H1 (cell line): ENCODE data around the gene CDS2. TPM values are rescaled to one million over a fixed set of nuclear protein-coding genes. Genes with fewer than 3 reads are reported as not detected.

ENCODE experiments used
- CHD2 ChIP-seq: IDR thresholded peaks from 2 replicates; pipeline ENCODE4 v1.6.1; 2012; ENCODE audit warnings: low read length, improper control_type of control experiment
- EP300 ChIP-seq, 2 experiments: IDR thresholded peaks; 1 replicate in 1 of 2; 2 replicates in 1 of 2; pipeline ENCODE4 v1.6.1; 2011 to 2012; ENCODE audit warnings: low read depth in 2 of 2, low read length in 2 of 2, mild to moderate bottlenecking in 2 of 2, borderline replicate concordance in 1 of 2, inconsistent platforms in 1 of 2, moderate library complexity in 1 of 2
- POLR2AphosphoS5 ChIP-seq: IDR thresholded peaks from 2 replicates; pipeline ENCODE4 v1.6.1; 2011; ENCODE audit warnings: low read depth, low read length
- RBBP5 ChIP-seq: IDR thresholded peaks from 2 replicates; pipeline ENCODE4 v1.7.1; 2012; ENCODE audit warnings: low read depth, mild to moderate bottlenecking, inconsistent platforms, low read length, moderate library complexity, borderline replicate concordance
- SAP30 ChIP-seq: fragments of 300-600 bp; sonication (generic); IDR thresholded peaks from 2 replicates; pipeline ENCODE4 v1.7.1; 2012; ENCODE audit warnings: low read length, moderate library complexity, mild to moderate bottlenecking, inconsistent platforms; ENCODE audit not compliant: insufficient read depth, insufficient replicate concordance
- SIN3A ChIP-seq, 2 experiments: IDR thresholded peaks in 1 of 2; conservative IDR thresholded peaks in 1 of 2; 2 replicates each; pipeline ENCODE4 v1.6.1; 2011 to 2012; ENCODE audit warnings: low read length in 2 of 2, improper control_type of control experiment in 1 of 2, low read depth in 1 of 2, mild to moderate bottlenecking in 1 of 2
- SIX5 ChIP-seq: IDR thresholded peaks from 2 replicates; pipeline ENCODE4 v1.6.1; 2011; ENCODE audit warnings: mild to moderate bottlenecking, low read depth, low read length
- SP2 ChIP-seq: IDR thresholded peaks from 2 replicates; pipeline ENCODE4 v1.6.1; 2012; ENCODE audit warnings: mild to moderate bottlenecking, low read length, inconsistent platforms
- SRF ChIP-seq: IDR thresholded peaks from 2 replicates; pipeline ENCODE4 v1.6.1; 2011; ENCODE audit warnings: mild to moderate bottlenecking, low read depth, low read length, moderate library complexity
- TEAD4 ChIP-seq: IDR thresholded peaks from 2 replicates; pipeline ENCODE4 v1.6.1; 2012; ENCODE audit warnings: low read depth, low read length, inconsistent platforms, mixed read lengths
- polyA plus RNA-seq, 7 experiments: library from polyadenylated mRNA; depleted of rRNA in 3 of 7; stranded (reverse) in 5 of 7; unstranded in 2 of 7; fragments of >200 nt in 5 of 7; fragments of 200-250 nt in 2 of 7; gene quantifications; 1 replicate in 5 of 7; 2 replicates in 1 of 7; 4 replicates in 1 of 7; pipeline versions ENCODE4 v1.2.1 to v1.2.3, GENCODE V29; 2011 to 2013; ENCODE audit warnings: missing spikeins in 2 of 7, mixed read lengths in 2 of 7
- total RNA-seq: library from RNA; stranded (reverse); fragmentation: NEBNext Ultra II Directional; extraction: Animal tissue kit (Norgen Biotek cat#: 25700); gene quantifications from 2 replicates; pipeline ENCODE4 v1.2.1, GENCODE V29; 2021

CDS2 gene
- total and polyA plus RNA-seq, 2 of the 8 experiments (the other 6 are each of a cell fraction or from before 2014, with no cell fraction given), result 54.0 to 56.2 TPM

GRCh38 chr20:5161536-5162164 lies 34.8 kb downstream of the CDS2 start (continued):
- TF ChIP-seq EP300 (IDR thresholded peaks at IDR 0.05; ENCODE audit: borderline replicate concordance in 1 of 2, low read depth in 2 of 2, low read length in 2 of 2), result no peak
- no peak for TF ChIP-seq POLR2AphosphoS5
- no peak for TF ChIP-seq TEAD4
- no peak for TF ChIP-seq SRF
- no peak for TF ChIP-seq CHD2
- no peak for TF ChIP-seq SIN3A (conservative IDR thresholded peaks at IDR 0.05 in 1 of 2, IDR thresholded peaks at IDR 0.05 in 1 of 2; ENCODE audit: low read depth in 1 of 2, low read length in 2 of 2)
- no peak for TF ChIP-seq SAP30
- no peak for TF ChIP-seq RBBP5
- TF ChIP-seq SIX5, result no peak
- no peak for TF ChIP-seq SP2
